ENCODE measurements around the gene SPOCK2.

GRCh38 chr10:72049969-72050781, 38.2 kb downstream of the SPOCK2 start:
- no peak for TF ChIP-seq CTCF (IDR thresholded peaks at IDR 0.05)
- no peak for TF ChIP-seq POLR2A (IDR thresholded peaks at IDR 0.05)
